Ectodermal cell (in vitro differentiated cells): ENCODE measurements around the gene VDAC2.

ENCODE experiments used
- H3K27ac ChIP-seq: 2 replicates; pipeline ENCODE4 v1.7.0; 2013; ENCODE audit warnings: mild to moderate bottlenecking, low read depth, low read length; ENCODE audit not compliant: insufficient read depth, poor library complexity, severe bottlenecking
- H3K27me3 ChIP-seq: 2 replicates; pipeline ENCODE4 v1.7.0; 2013; ENCODE audit warnings: mild to moderate bottlenecking, low read length; ENCODE audit not compliant: insufficient read depth, control insufficient read depth, poor library complexity, severe bottlenecking
- H3K36me3 ChIP-seq: one replicate; pipeline ENCODE4 v1.7.0; 2013; ENCODE audit warnings: low read length; ENCODE audit not compliant: control insufficient read depth, insufficient read depth
- H3K4me1 ChIP-seq: one replicate; pipeline ENCODE4 v1.7.0; 2013; ENCODE audit warnings: low read length; ENCODE audit not compliant: control insufficient read depth, insufficient read depth
- H3K4me3 ChIP-seq: 2 replicates; pipeline ENCODE4 v1.7.0; 2013; ENCODE audit warnings: low read depth, low read length, control low read depth; ENCODE audit not compliant: insufficient read depth
- H3K9me3 ChIP-seq: 2 replicates; pipeline ENCODE4 v1.7.0; 2013; ENCODE audit warnings: mild to moderate bottlenecking, low read length, moderate library complexity; ENCODE audit not compliant: control insufficient read depth
- WGBS, 2 experiments: methylation state at CpG; one replicate each; pipeline ENCODE4 v1.1.7; 2013; ENCODE audit warnings: missing lambda C conversion rate in 2 of 2; 5-methylcytosine and 5-hydroxymethylcytosine counted together

The VDAC2 gene

GRCh38 chr10:75253281-75254220, 43.0 kb downstream of the VDAC2 start:
- no peaks in the 10 kb centered on the region for H3K36me3 ChIP-seq
- no peak overlapping the region for H3K27ac ChIP-seq
- no peaks in the 10 kb centered on the region for H3K27me3 ChIP-seq
- no peak overlapping the region for H3K4me3 ChIP-seq
- 100% methylated on average over 1 of the region's 1 CpG; no CpG with 5 or more reads in 1 of the 2 experiments for WGBS, 2 experiments
- no peaks in the 10 kb centered on the region for H3K4me1 ChIP-seq
- H3K9me3 ChIP-seq = peaks cover 6% of the 10 kb centered on the region

GRCh38 chr10:75254739-75255138, 44.1 kb downstream of the VDAC2 start:
- H3K4me1 ChIP-seq = no peaks in the 10 kb centered on the region
- no peaks in the 10 kb centered on the region for H3K36me3 ChIP-seq
- H3K4me3 ChIP-seq = no peak overlapping the region
- H3K27me3 ChIP-seq = no peaks in the 10 kb centered on the region
- 90 to 100% methylated on average over 1 of the region's 2 CpGs for WGBS, 2 experiments
- H3K9me3 ChIP-seq = peaks cover 6% of the 10 kb centered on the region
- no peak overlapping the region for H3K27ac ChIP-seq

DNA sequence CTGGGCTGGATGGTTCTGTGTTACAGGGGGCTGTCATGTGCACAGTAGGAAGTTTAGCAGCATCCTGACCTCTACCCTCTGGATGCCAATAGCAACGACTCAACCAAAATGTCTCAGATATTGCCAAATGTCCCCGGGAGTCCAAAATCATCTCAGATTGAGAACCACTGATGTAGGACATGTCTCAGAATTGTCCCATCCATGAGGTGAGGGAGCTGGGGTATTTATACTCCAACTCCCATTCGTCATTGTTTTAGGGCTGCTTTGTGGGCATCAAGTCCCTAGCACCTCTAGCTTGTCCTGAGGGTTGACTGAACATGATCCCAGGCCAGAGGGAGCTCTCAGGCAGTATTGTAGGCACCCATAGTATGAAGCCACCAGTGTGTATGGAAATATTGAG, 50.4 kb downstream of the VDAC2 start:
- H3K36me3 ChIP-seq = no peaks in the 10 kb centered on the region
- H3K27ac ChIP-seq = no peak overlapping the region
- 59 to 61% methylated on average over 3 of the region's 3 CpGs for WGBS, 2 experiments
- no peaks in the 10 kb centered on the region for H3K27me3 ChIP-seq
- H3K4me1 ChIP-seq = no peaks in the 10 kb centered on the region
- H3K4me3 ChIP-seq = no peak overlapping the region
- H3K9me3 ChIP-seq = no peaks in the 10 kb centered on the region

DNA sequence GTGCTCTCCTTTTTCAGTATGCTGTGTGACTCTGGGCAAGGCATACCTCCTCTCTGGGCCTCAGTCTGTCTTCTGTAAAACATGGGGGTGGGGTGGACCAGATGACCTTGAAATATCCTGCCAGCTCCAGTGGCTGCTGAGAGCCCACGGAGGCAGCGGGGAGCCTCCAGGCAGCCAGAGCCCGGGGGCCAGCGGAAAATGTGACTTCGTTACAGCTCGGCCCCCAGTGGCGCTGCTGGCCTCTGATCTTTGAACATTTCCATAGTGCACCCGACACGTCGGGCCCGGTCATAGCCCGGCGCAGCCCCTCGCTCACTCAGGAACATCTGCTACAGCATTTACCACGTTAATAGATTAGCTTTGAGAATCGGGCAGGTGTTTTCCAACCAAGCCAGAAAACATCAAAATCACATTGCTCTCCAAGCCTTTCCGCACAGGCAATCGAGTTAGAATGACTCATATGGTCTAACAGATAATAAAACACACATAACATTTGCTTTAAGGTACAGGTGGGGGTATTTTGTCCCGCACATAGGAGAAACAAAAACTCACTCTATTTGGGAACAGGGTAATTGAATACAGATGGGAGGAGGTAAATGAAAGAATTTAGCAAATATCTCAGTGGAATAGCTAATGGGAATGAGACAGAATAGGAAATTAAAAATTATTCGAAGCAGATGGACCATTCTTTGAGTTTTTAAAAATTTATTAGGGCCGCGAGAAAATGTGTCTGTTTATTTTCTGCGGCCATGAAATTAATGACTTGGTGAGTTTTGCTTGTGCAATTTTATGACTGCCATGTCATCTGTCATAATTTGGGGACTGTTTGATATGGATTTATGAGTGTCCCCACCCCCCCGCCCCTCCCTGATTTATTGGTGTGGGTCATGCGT, 51.5 kb downstream of the VDAC2 start:
- Histone ChIP-seq H3K27me3 (no peaks in the 10 kb centered on the region), H3K27ac (no peak overlapping the region), H3K36me3 (no peaks in the 10 kb centered on the region), H3K9me3 (no peaks in the 10 kb centered on the region), H3K4me1 (no peaks in the 10 kb centered on the region), H3K4me3 (no peak overlapping the region)
- WGBS, 2 experiments = 89 to 90% methylated on average over 25 of the region's 25 CpGs

DNA sequence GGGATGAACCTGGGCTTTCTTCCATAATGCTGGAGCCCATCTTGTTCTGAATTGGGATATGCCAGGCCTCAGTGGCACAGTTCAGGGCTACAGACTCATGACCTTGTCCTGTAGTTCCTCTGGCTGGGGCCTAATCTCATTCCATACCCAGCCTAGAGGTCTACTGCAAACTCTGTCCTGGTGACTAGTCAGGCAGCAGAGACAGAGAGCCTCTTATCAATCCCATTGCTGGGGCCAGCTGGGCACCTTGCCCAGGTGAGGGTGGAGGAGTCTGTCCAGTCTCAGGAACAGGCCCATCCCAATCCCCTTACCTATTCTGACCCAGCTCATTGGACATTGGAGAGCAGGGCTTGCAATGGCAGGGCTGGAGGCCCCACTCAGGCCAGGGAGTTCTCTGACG, 53.2 kb downstream of the VDAC2 start:
- no peaks in the 10 kb centered on the region for H3K27me3 ChIP-seq
- no peak overlapping the region for H3K4me3 ChIP-seq
- no peaks in the 10 kb centered on the region for H3K4me1 ChIP-seq
- H3K9me3 ChIP-seq = no peaks in the 10 kb centered on the region
- WGBS, 2 experiments = 96% methylated on average over 1 of the region's 1 CpG
- H3K27ac ChIP-seq = no peak overlapping the region
- H3K36me3 ChIP-seq = no peaks in the 10 kb centered on the region

DNA sequence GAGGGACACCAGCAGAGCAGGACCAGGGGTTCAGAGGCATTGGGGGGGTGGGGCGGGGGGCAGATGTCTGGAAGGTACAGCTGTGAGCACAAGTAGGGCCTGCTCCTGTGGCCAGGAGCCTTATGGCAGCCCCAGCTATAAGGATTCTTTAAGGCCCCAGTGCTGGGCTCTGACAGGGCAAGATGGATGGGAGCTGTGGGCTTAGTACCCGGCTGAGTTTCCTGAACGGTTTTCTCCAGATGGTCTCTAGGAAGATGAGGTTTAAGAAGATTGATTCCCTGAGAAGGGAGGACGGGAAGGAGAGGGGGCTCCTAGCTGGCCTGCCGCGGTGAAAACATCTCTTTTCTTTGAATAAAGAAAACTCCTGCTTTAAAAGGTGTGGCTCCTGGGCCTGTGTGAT, 55.3 kb downstream of the VDAC2 start:
- Histone ChIP-seq H3K36me3 (no peaks in the 10 kb centered on the region), H3K4me3 (no peak overlapping the region), H3K4me1 (no peaks in the 10 kb centered on the region), H3K27ac (no peak overlapping the region), H3K27me3 (no peaks in the 10 kb centered on the region), H3K9me3 (no peaks in the 10 kb centered on the region)
- WGBS, 2 experiments = 72 to 83% methylated on average over 6 of the region's 6 CpGs

- no peaks in the 10 kb centered on the region for H3K27me3 ChIP-seq
- H3K27ac ChIP-seq = no peak overlapping the region
- H3K36me3 ChIP-seq = no peaks in the 10 kb centered on the region
- WGBS, 2 experiments = 92 to 94% methylated on average over 5 of the region's 5 CpGs
- no peak overlapping the region for H3K4me3 ChIP-seq
- H3K4me1 ChIP-seq = no peaks in the 10 kb centered on the region
- no peaks in the 10 kb centered on the region for H3K9me3 ChIP-seq
These were observed 56.3 kb downstream of the VDAC2 start for GRCh38 chr10:75266945-75267344.

GRCh38 chr10:75269605-75270004, 59.0 kb downstream of the VDAC2 start:
- Histone ChIP-seq H3K9me3 (no peaks in the 10 kb centered on the region), H3K36me3 (no peaks in the 10 kb centered on the region), H3K4me3 (no peak overlapping the region), H3K4me1 (no peaks in the 10 kb centered on the region), H3K27ac (no peak overlapping the region), H3K27me3 (no peaks in the 10 kb centered on the region)
- WGBS, 2 experiments = 82 to 96% methylated on average over 5 of the region's 5 CpGs

DNA sequence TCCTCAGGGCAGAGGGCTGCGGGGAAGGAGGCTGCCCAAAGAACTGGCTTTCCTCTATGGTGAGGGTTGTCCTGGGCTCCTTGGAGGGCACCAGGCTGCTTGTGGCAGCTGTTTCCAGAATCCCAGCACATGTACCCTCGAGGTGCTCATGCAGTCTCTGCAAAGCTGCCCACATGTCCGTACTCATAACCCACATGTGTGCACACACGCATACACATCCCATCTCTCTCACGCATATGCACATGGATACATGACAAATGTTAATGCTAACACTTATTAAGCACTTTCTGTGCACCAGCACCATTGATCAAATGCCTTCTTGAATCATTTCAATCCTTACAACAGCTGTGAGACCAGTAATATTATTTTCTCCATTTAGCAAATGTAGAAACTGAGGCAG, 61.5 kb downstream of the VDAC2 start:
- H3K27ac ChIP-seq = no peak overlapping the region

DNA sequence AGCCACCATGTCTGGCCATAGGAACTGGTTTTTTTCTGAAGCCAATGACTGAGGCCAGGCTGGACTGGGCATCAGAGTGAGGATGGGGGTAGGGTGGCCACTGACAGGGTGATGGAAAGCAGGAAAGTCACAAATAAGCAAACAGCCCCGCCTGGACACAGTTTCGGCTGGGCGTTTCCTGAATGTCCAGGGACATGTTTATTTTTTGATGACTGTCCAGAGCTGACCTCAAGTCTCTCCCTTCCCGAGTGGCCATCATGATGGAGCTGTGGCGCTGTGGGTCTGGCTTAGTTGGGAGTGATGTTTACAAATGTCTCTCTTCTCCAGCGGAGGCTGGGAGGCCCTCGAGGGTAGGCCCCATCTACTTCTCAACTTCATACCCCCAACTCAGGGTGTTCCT, 62.3 kb downstream of the VDAC2 start:
- Histone ChIP-seq H3K4me1 (no peaks in the 10 kb centered on the region), H3K36me3 (no peaks in the 10 kb centered on the region), H3K27ac (no peak overlapping the region), H3K9me3 (no peaks in the 10 kb centered on the region), H3K27me3 (no peaks in the 10 kb centered on the region), H3K4me3 (no peak overlapping the region)
- 93 to 97% methylated on average over 5 to 7 of the region's 7 CpGs for WGBS, 2 experiments

More for the DNA sequence above, 61.5 kb downstream of the VDAC2 start:
- no peak overlapping the region for H3K4me3 ChIP-seq
- H3K27me3 ChIP-seq = no peaks in the 10 kb centered on the region
- H3K4me1 ChIP-seq = no peaks in the 10 kb centered on the region
- H3K36me3 ChIP-seq = no peaks in the 10 kb centered on the region
- 92% methylated on average over 5 of the region's 5 CpGs for WGBS, 2 experiments
- H3K9me3 ChIP-seq = no peaks in the 10 kb centered on the region
